ENCODE measurements around the gene MTG2. TPM values are rescaled to one million over a fixed set of nuclear protein-coding genes. Genes with fewer than 3 reads are reported as not detected.

Gene MTG2
- total and polyA plus RNA-seq, 2 of the 13 experiments (the other 11 are each of a cell fraction or from before 2014, with no cell fraction given) = 20.4 to 37.8 TPM

DNA sequence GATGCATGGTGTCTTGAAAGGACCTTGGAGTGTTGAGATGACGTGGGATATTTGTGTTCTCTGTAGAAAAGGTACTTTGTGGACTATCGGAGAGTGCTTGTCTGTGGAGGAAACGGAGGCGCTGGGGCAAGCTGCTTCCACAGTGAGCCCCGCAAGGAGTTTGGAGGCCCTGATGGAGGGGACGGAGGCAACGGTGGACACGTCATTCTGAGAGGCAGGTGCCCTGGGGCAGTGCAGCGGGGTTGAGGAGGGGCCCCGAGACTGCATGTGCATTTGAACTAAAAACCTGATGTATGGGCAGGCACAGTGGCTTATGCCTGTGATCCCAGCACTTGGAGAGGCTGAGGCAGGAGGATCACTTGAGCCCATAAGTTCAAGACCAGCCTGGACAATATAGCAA is 12.9 kb downstream of the MTG2 start:
- no peaks in the 10 kb centered on the region for H3K27me3 ChIP-seq (ENCODE audit: control insufficient read depth in 1 of 2, insufficient read depth in 2 of 2, low read length in 2 of 2)
- no peaks in the 10 kb centered on the region for H4K20me1 ChIP-seq (ENCODE audit: insufficient read depth, low read length)
- H3K4me1 ChIP-seq (ENCODE audit: insufficient read depth, low read length) = no peaks in the 10 kb centered on the region
- peaks cover 6% of the 10 kb centered on the region for H3K79me2 ChIP-seq (ENCODE audit: insufficient read depth, low read length)
- ChIA-PET CTCF (ENCODE audit: low intra/inter-chr PET ratio, low total read pairs) (no interaction called here), POLR2A (no interaction called here)
- intact Hi-C loops (cut with micrococcal nuclease; ENCODE audit: unreplicated experiment) = no loop called here
- no peaks in the 10 kb centered on the region for H3K9me3 ChIP-seq (ENCODE audit: low read length)
- TF ChIP-seq TAF15 (IDR thresholded peaks at IDR 0.05; ENCODE audit: low read depth, low read length, poor library complexity, severe bottlenecking) (no peak), CEBPG (CRISPR knock-in tag; IDR thresholded peaks at IDR 0.05) (no peak), ZNF484 (CRISPR knock-in tag; IDR thresholded peaks at IDR 0.05; ENCODE audit: borderline replicate concordance, low read depth) (no peak), ZNF10 (CRISPR knock-in tag; IDR thresholded peaks at IDR 0.05; ENCODE audit: borderline replicate concordance, low read depth) (no peak), POLR2G (IDR thresholded peaks at IDR 0.05; ENCODE audit: low read depth, low read length) (no peak), GTF2F1 (IDR thresholded peaks at IDR 0.05; ENCODE audit: low read length) (no peak)
- BruUV-seq (replicated peaks) = no TSS peak
- no peak overlapping the region for H3K27ac ChIP-seq (ENCODE audit: extremely low read length, insufficient read depth, low read length)
- H3K4me2 ChIP-seq (ENCODE audit: low read depth, low read length) = no peak overlapping the region
- in situ Hi-C loops (cut with HindIII; ENCODE audit: extremely low pct_ligation_motif_present, low pct_unique_long_range_greater_than_20kb) = no loop called here
- no peak for DNase-seq (ENCODE audit: low spot score)
- H3K4me3 ChIP-seq (replicated peaks in 1 of 3; ENCODE audit: insufficient read depth in 1 of 3, low read depth in 2 of 3, low read length in 3 of 3) = no peak overlapping the region
- FAIRE-seq = no peak
- H3K36me3 ChIP-seq (replicated peaks in 1 of 2; ENCODE audit: control insufficient read depth in 1 of 2, insufficient read depth in 2 of 2, low read length in 2 of 2) = peaks cover 34 to 56% of the 10 kb centered on the region in 2 experiments
- no peak overlapping the region for H2AFZ ChIP-seq (ENCODE audit: low read length)
- no peak for ATAC-seq
- no peak overlapping the region for H3K9ac ChIP-seq (ENCODE audit: insufficient read depth, low read depth, low read length)
- WGBS (ENCODE audit: low lambda C conversion rate) = 95% methylated on average over 10 of the region's 10 CpGs

DNA sequence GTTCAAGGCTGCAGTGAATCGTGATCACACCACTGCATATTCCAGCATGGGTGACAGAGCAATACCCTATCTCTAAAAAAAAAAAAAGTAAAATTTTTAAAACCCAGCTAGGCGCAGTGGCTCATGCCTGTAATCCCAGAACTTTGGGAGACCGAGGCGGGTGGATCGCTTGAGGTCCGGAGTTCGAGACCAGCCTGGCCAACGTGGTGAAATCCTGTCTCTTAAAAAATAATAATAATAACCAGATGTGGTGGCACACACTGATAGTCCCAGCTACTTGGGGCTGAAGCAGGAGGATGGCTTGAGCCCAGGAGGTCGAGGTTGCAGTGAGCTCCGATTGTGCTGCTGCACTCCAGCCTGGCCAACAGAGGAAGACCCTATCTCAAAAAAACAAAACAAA is 13.5 kb downstream of the MTG2 start:
- WGBS (ENCODE audit: low lambda C conversion rate) = 96% methylated on average over 10 of the region's 10 CpGs
- no peak for DNase-seq (ENCODE audit: low spot score)
- ChIA-PET CTCF (ENCODE audit: low intra/inter-chr PET ratio, low total read pairs) (no interaction called here), POLR2A (no interaction called here)
- Histone ChIP-seq H3K36me3 (replicated peaks in 1 of 2; ENCODE audit: control insufficient read depth in 1 of 2, insufficient read depth in 2 of 2, low read length in 2 of 2) (peaks cover 38 to 57% of the 10 kb centered on the region in 2 experiments), H3K4me2 (ENCODE audit: low read depth, low read length) (no peak overlapping the region), H3K4me1 (ENCODE audit: insufficient read depth, low read length) (no peaks in the 10 kb centered on the region), H3K27me3 (ENCODE audit: control insufficient read depth in 1 of 2, insufficient read depth in 2 of 2, low read length in 2 of 2) (no peaks in the 10 kb centered on the region), H4K20me1 (ENCODE audit: insufficient read depth, low read length) (no peaks in the 10 kb centered on the region), H3K4me3 (replicated peaks in 1 of 3; ENCODE audit: insufficient read depth in 1 of 3, low read depth in 2 of 3, low read length in 3 of 3) (no peak overlapping the region), H3K79me2 (ENCODE audit: insufficient read depth, low read length) (peaks cover 2% of the 10 kb centered on the region), H3K9me3 (ENCODE audit: low read length) (no peaks in the 10 kb centered on the region), H3K9ac (ENCODE audit: insufficient read depth, low read depth, low read length) (no peak overlapping the region), H2AFZ (ENCODE audit: low read length) (no peak overlapping the region), H3K27ac (ENCODE audit: extremely low read length, insufficient read depth, low read length) (no peak overlapping the region)
- in situ Hi-C loops (cut with HindIII; ENCODE audit: extremely low pct_ligation_motif_present, low pct_unique_long_range_greater_than_20kb) (no loop called here), intact Hi-C loops (cut with micrococcal nuclease; ENCODE audit: unreplicated experiment) (no loop called here)
- no peak for FAIRE-seq
- BruUV-seq (replicated peaks) = no TSS peak
- no peak for ATAC-seq
- TF ChIP-seq DNMT1 (CRISPR knock-in tag; IDR thresholded peaks at IDR 0.05) (no peak), ZNF367 (CRISPR knock-in tag; IDR thresholded peaks at IDR 0.05; ENCODE audit: borderline replicate concordance) (no peak), RELA (CRISPR knock-in tag; IDR thresholded peaks at IDR 0.05) (no peak), MED1 (CRISPR knock-in tag; IDR thresholded peaks at IDR 0.05) (no peak), HES4 (CRISPR knock-in tag; IDR thresholded peaks at IDR 0.05; ENCODE audit: borderline replicate concordance) (no peak), TRIM24 (CRISPR knock-in tag; IDR thresholded peaks at IDR 0.05) (no peak), CHD4 (IDR thresholded peaks at IDR 0.05; ENCODE audit: borderline replicate concordance, low read length) (no peak)

All from HepG2 (cell line).